WTC11 (cell line): ENCODE measurements around the gene PIP4K2C. TPM values are rescaled to one million over a fixed set of nuclear protein-coding genes. Genes with fewer than 3 reads are reported as not detected.

Experiments used
- ATAC-seq: fragments of 200-7000 bp; cut with Tn5 transposase; 2 replicates; pipeline ENCODE4 v1.10.0; 2021; ENCODE audit warnings: mild to moderate bottlenecking, moderate library complexity
- CTCF ChIA-PET: fragments of 300-600 bp; sonication (Branson Sonifier 250); formaldehyde crosslinking; loops from one replicate; lab custom pipeline; 2021; ENCODE audit warnings: antibody characterized with exemption; lab: Charles Lee
- POLR2A ChIA-PET: fragments of 350-600 bp; sonication (Branson Sonifier 250); formaldehyde crosslinking; loops from one replicate; lab custom pipeline; 2021; ENCODE audit warnings: antibody characterized with exemption; lab: Charles Lee
- DNase-seq: peaks from one replicate; pipeline ENCODE4 v3.0.0; 2021; ENCODE audit warnings: low spot score
- H3K27ac Mint-ChIP-seq: 2 replicates; pipeline ENCODE4 v1.8.0; 2021; ENCODE audit warnings: mixed read lengths
- H3K27me3 Mint-ChIP-seq: 2 replicates; pipeline ENCODE4 v1.8.0; 2021; ENCODE audit warnings: low read depth, mild to moderate bottlenecking, moderate library complexity, mixed read lengths
- H3K36me3 Mint-ChIP-seq: 2 replicates; pipeline ENCODE4 v1.8.0; 2021; ENCODE audit warnings: mixed read lengths
- H3K4me1 Mint-ChIP-seq: 2 replicates; pipeline ENCODE4 v1.8.0; 2022; ENCODE audit warnings: mixed read lengths
- H3K4me3 Mint-ChIP-seq: 2 replicates; pipeline ENCODE4 v1.8.0; 2021; ENCODE audit warnings: mild to moderate bottlenecking, moderate library complexity, mixed read lengths
- H3K9me3 Mint-ChIP-seq: 2 replicates; pipeline ENCODE4 v1.8.0; 2021; ENCODE audit warnings: mixed read lengths
- ARID4B ChIP-seq: sonication (generic); formaldehyde crosslinking; IDR thresholded peaks from 2 replicates; pipeline ENCODE4 v1.8.0; 2023; ENCODE audit warnings: missing genetic modification reagents, mild to moderate bottlenecking, borderline replicate concordance
- ATF1 ChIP-seq: sonication (generic); formaldehyde crosslinking; IDR thresholded peaks from 2 replicates; pipeline ENCODE4 v1.8.1; 2023; ENCODE audit warnings: mild to moderate bottlenecking, moderate library complexity, missing genetic modification reagents
- ATF2 ChIP-seq: sonication (generic); formaldehyde crosslinking; IDR thresholded peaks from 2 replicates; pipeline ENCODE4 v1.8.1; 2022; ENCODE audit warnings: low read depth, missing genetic modification reagents, borderline replicate concordance
- CBFB ChIP-seq: sonication (generic); formaldehyde crosslinking; IDR thresholded peaks from 2 replicates; pipeline ENCODE4 v1.8.1; 2022; ENCODE audit warnings: mild to moderate bottlenecking, low read depth, missing genetic modification reagents
- EMX1 ChIP-seq: fragments of 250-450 bp; sonication (Bioruptor Pico); IDR thresholded peaks from 2 replicates; pipeline ENCODE4 v1.8.0; 2021; ENCODE audit warnings: mild to moderate bottlenecking
- FOXJ3 ChIP-seq: sonication (generic); formaldehyde crosslinking; IDR thresholded peaks from 2 replicates; pipeline ENCODE4 v1.9.0; 2021; ENCODE audit warnings: missing genetic modification reagents, mild to moderate bottlenecking, borderline replicate concordance
- FOXP4 ChIP-seq: sonication (generic); formaldehyde crosslinking; IDR thresholded peaks from 2 replicates; pipeline ENCODE4 v1.8.0; 2022; ENCODE audit warnings: mild to moderate bottlenecking, missing genetic modification reagents
- MXD4 ChIP-seq: fragments of 250-450 bp; sonication (Bioruptor Pico); IDR thresholded peaks from 2 replicates; pipeline ENCODE4 v1.8.0; 2021; ENCODE audit warnings: mild to moderate bottlenecking, moderate library complexity, borderline replicate concordance
- NFATC4 ChIP-seq: fragments of 250-450 bp; sonication (Bioruptor Pico); IDR thresholded peaks from 2 replicates; pipeline ENCODE4 v1.9.0; 2021; ENCODE audit warnings: mild to moderate bottlenecking
- OVOL2 ChIP-seq: fragments of 250-450 bp; sonication (Bioruptor Pico); IDR thresholded peaks from 2 replicates; pipeline ENCODE4 v1.9.0; 2021; ENCODE audit warnings: mild to moderate bottlenecking, borderline replicate concordance
- PRDM15 ChIP-seq: sonication (generic); formaldehyde crosslinking; IDR thresholded peaks from 2 replicates; pipeline ENCODE4 v1.8.0; 2022; ENCODE audit warnings: missing genetic modification reagents
- PRRX2 ChIP-seq: fragments of 250-450 bp; sonication (Bioruptor Pico); IDR thresholded peaks from 2 replicates; pipeline ENCODE4 v1.8.0; 2021; ENCODE audit warnings: mild to moderate bottlenecking
- USF2 ChIP-seq: sonication (generic); formaldehyde crosslinking; IDR thresholded peaks from 2 replicates; pipeline ENCODE4 v1.8.1; 2023; ENCODE audit warnings: mild to moderate bottlenecking, missing genetic modification reagents, moderate library complexity
- ZNF219 ChIP-seq: sonication (generic); formaldehyde crosslinking; IDR thresholded peaks from 2 replicates; pipeline ENCODE4 v1.8.0; 2023; ENCODE audit warnings: missing genetic modification reagents, mild to moderate bottlenecking, borderline replicate concordance
- ZNF263 ChIP-seq: sonication (generic); formaldehyde crosslinking; IDR thresholded peaks from 2 replicates; pipeline ENCODE4 v1.8.1; 2022; ENCODE audit warnings: low read depth, mild to moderate bottlenecking, moderate library complexity, missing genetic modification reagents
- ZNF512 ChIP-seq: sonication (generic); formaldehyde crosslinking; IDR thresholded peaks from 2 replicates; pipeline ENCODE4 v1.8.1; 2022; ENCODE audit warnings: missing genetic modification reagents, borderline replicate concordance
- total RNA-seq: library from RNA; stranded (reverse); gene quantifications from 3 replicates; pipeline ENCODE4 v1.2.3, GENCODE V29; 2021

PIP4K2C gene
- total RNA-seq, 1 experiment from 2014 or later: 25.4 TPM

GRCh38 chr12:57583008-57583831, 7.8 kb upstream of the PIP4K2C start (continued):
- no peak for TF ChIP-seq FOXP4 (CRISPR knock-in tag)
- TF ChIP-seq PRDM15 (CRISPR knock-in tag): no peak
- TF ChIP-seq, all 79 proteins: peak for 2

GRCh38 chr12:57584050-57584449, 6.9 kb upstream of the PIP4K2C start:
- ChIA-PET POLR2A (no interaction called here), CTCF (interaction anchor here (0.6 to 4.2 kb wide), 23 partner anchors 10 to 371 kb away, joined by 3 to 74 read pairs (median 8); partner anchors contain the start of genes ARHGEF25, B4GALNT1, CYP27B1 and GLI1)
- DNase-seq (no peak), ATAC-seq (no peak)
- no peak for TF ChIP-seq ZNF512
- TF ChIP-seq CBFB (CRISPR knock-in tag): no peak
- TF ChIP-seq FOXJ3 (CRISPR knock-in tag): no peak
- TF ChIP-seq ATF1 (CRISPR knock-in tag): no peak
- no peak for TF ChIP-seq PRRX2
- TF ChIP-seq ZNF219: no peak
- no peak for TF ChIP-seq NFATC4 (CRISPR knock-in tag)
- TF ChIP-seq MXD4 (CRISPR knock-in tag): no peak
- no peak for TF ChIP-seq ARID4B (CRISPR knock-in tag)
- no peak for TF ChIP-seq USF2 (CRISPR knock-in tag)
- no peak for TF ChIP-seq ZNF263 (CRISPR knock-in tag)
- no peak for TF ChIP-seq EMX1 (CRISPR knock-in tag)
- no peak for TF ChIP-seq ATF2
- TF ChIP-seq OVOL2 (CRISPR knock-in tag): no peak
- Mint-ChIP-seq H3K9me3 (no peaks in the 10 kb centered on the region), H3K27me3 (0 out of 2 replicates have a peak, but pooled peaks cover 3% of the 10 kb centered on the region), H3K4me3 (no peak overlapping the region), H3K27ac (no peak overlapping the region), H3K36me3 (peaks cover 14% of the 10 kb centered on the region), H3K4me1 (no peaks in the 10 kb centered on the region; the same call in 1 of the 2 replicates)
